T-helper 2 cell treated with Interferon-gamma antibody and Interleukin-4, amounts not matched to agents 5 μg/mL and 100 μg/mL, for 36 hours (primary cell): ENCODE measurements around the gene GGT5.
"Not testable (repeated sequence)": the region's sequence is repeated elsewhere in the genome, so short reads cannot be mapped to it uniquely, and the experiment has no call there.

ENCODE experiments used
- DNase-seq: peaks from one replicate; pipeline ENCODE4 v3.0.0; 2021; ENCODE audit warnings: low spot score
- H3K27ac Mint-ChIP-seq: one replicate; pipeline ENCODE4 v1.8.0; 2021; ENCODE audit warnings: mild to moderate bottlenecking, mixed read lengths
- H3K27me3 Mint-ChIP-seq: one replicate; pipeline ENCODE4 v1.8.0; 2021; ENCODE audit warnings: low read depth, mixed read lengths
- H3K36me3 Mint-ChIP-seq: one replicate; pipeline ENCODE4 v1.8.0; 2021; ENCODE audit warnings: low read depth, mixed read lengths
- H3K4me1 Mint-ChIP-seq: one replicate; pipeline ENCODE4 v1.8.0; 2021; ENCODE audit warnings: low read depth, mixed read lengths
- H3K4me3 Mint-ChIP-seq: one replicate; pipeline ENCODE4 v1.8.0; 2022; ENCODE audit warnings: mild to moderate bottlenecking, moderate library complexity, mixed read lengths
- H3K9me3 Mint-ChIP-seq: one replicate; pipeline ENCODE4 v1.8.0; 2021; ENCODE audit warnings: mixed read lengths

Gene GGT5

GRCh38 chr22:24245030-24245431, at the start of gene GGT5:
GGT5 (minus strand) TSS chr22:24245082; CDS start chr22:24244725, 357 bp downstream.
- H3K36me3 Mint-ChIP-seq, H3K27me3 Mint-ChIP-seq, H3K9me3 Mint-ChIP-seq, DNase-seq: not testable (repeated sequence)
- H3K4me3 Mint-ChIP-seq, result peak within 1 kb of the TSS; percentile 5
- peak within 1 kb of the TSS; percentile 75 for H3K27ac Mint-ChIP-seq
- peaks cover 35% of the 10 kb centered on the region for H3K4me1 Mint-ChIP-seq

GRCh38 chr22:24292202-24292830, 47.4 kb upstream of the GGT5 start:
- H3K9me3 Mint-ChIP-seq, H3K27me3 Mint-ChIP-seq, H3K4me3 Mint-ChIP-seq, H3K36me3 Mint-ChIP-seq, DNase-seq, H3K27ac Mint-ChIP-seq: not testable (repeated sequence)
- H3K4me1 Mint-ChIP-seq, result peaks cover 10% of the 10 kb centered on the region

GRCh38 chr22:24291515-24292201, 46.8 kb upstream of the GGT5 start:
- no peak overlapping the region for H3K27ac Mint-ChIP-seq

GRCh38 chr22:24290459-24290858, 45.6 kb upstream of the GGT5 start:
- H3K4me1 Mint-ChIP-seq, result peaks cover 14% of the 10 kb centered on the region
- no peak for DNase-seq
- no peaks in the 10 kb centered on the region for H3K9me3 Mint-ChIP-seq
- no peak overlapping the region for H3K4me3 Mint-ChIP-seq
- no peaks in the 10 kb centered on the region for H3K27me3 Mint-ChIP-seq
- peaks cover 7% of the 10 kb centered on the region for H3K36me3 Mint-ChIP-seq
- no peak overlapping the region for H3K27ac Mint-ChIP-seq

More at GRCh38 chr22:24291515-24292201, 46.8 kb upstream of the GGT5 start:
- no peak overlapping the region for H3K4me3 Mint-ChIP-seq
- H3K9me3 Mint-ChIP-seq, result no peaks in the 10 kb centered on the region
- H3K36me3 Mint-ChIP-seq, result peaks cover 7% of the 10 kb centered on the region
- no peaks in the 10 kb centered on the region for H3K27me3 Mint-ChIP-seq
- peaks cover 10% of the 10 kb centered on the region for H3K4me1 Mint-ChIP-seq
- no peak for DNase-seq

GRCh38 chr22:24289741-24290163, 44.9 kb upstream of the GGT5 start:
- H3K9me3 Mint-ChIP-seq, result no peaks in the 10 kb centered on the region
- no peaks in the 10 kb centered on the region for H3K27me3 Mint-ChIP-seq
- no peak overlapping the region for H3K27ac Mint-ChIP-seq
- no peak for DNase-seq
- peaks cover 8% of the 10 kb centered on the region for H3K36me3 Mint-ChIP-seq
- H3K4me3 Mint-ChIP-seq, result no peak overlapping the region
- H3K4me1 Mint-ChIP-seq, result peaks cover 21% of the 10 kb centered on the region

- no peak for DNase-seq
- Mint-ChIP-seq H3K27me3 (no peaks in the 10 kb centered on the region), H3K4me3 (no peak overlapping the region), H3K27ac (no peak overlapping the region), H3K4me1 (peaks cover 24% of the 10 kb centered on the region), H3K9me3 (no peaks in the 10 kb centered on the region), H3K36me3 (peaks cover 8% of the 10 kb centered on the region)
Measured at GRCh38 chr22:24289114-24289513, 44.2 kb upstream of the GGT5 start.

- not testable (repeated sequence) for H3K27ac Mint-ChIP-seq, DNase-seq, H3K4me3 Mint-ChIP-seq, H3K27me3 Mint-ChIP-seq, H3K9me3 Mint-ChIP-seq
- peaks cover 11% of the 10 kb centered on the region for H3K36me3 Mint-ChIP-seq
- H3K4me1 Mint-ChIP-seq, result peaks cover 28% of the 10 kb centered on the region
Measured at GRCh38 chr22:24287801-24288200, 42.9 kb upstream of the GGT5 start.

GRCh38 chr22:24287212-24287611, 42.3 kb upstream of the GGT5 start:
- not testable (repeated sequence) for H3K27me3 Mint-ChIP-seq, H3K9me3 Mint-ChIP-seq, H3K27ac Mint-ChIP-seq, H3K4me3 Mint-ChIP-seq, DNase-seq
- Mint-ChIP-seq H3K36me3 (peaks cover 14% of the 10 kb centered on the region), H3K4me1 (peaks cover 31% of the 10 kb centered on the region)

- Mint-ChIP-seq H3K4me3 (peak overlapping the region; percentile 23), H3K27ac (peak overlapping the region; percentile 45), H3K4me1 (peaks cover 32% of the 10 kb centered on the region), H3K36me3 (peaks cover 18% of the 10 kb centered on the region), H3K27me3 (peaks cover 11% of the 10 kb centered on the region), H3K9me3 (no peaks in the 10 kb centered on the region)
- DNase-seq, result no peak
Measured at GRCh38 chr22:24285245-24285644, 40.4 kb upstream of the GGT5 start.

GRCh38 chr22:24284747-24285203, 39.9 kb upstream of the GGT5 start:
- peak overlapping the region; percentile 45 for H3K27ac Mint-ChIP-seq
- no peaks in the 10 kb centered on the region for H3K9me3 Mint-ChIP-seq
- H3K4me1 Mint-ChIP-seq, result peaks cover 30% of the 10 kb centered on the region
- H3K36me3 Mint-ChIP-seq, result peaks cover 19% of the 10 kb centered on the region
- peak overlapping the region; percentile 23 for H3K4me3 Mint-ChIP-seq
- DNase-seq, result no peak
- H3K27me3 Mint-ChIP-seq, result peaks cover 11% of the 10 kb centered on the region

GRCh38 chr22:24282401-24282800, 37.5 kb upstream of the GGT5 start:
- peaks cover 28% of the 10 kb centered on the region for H3K4me1 Mint-ChIP-seq
- H3K27ac Mint-ChIP-seq, result no peak overlapping the region
- no peak for DNase-seq
- H3K27me3 Mint-ChIP-seq, result peaks cover 11% of the 10 kb centered on the region
- no peak overlapping the region for H3K4me3 Mint-ChIP-seq
- peaks cover 20% of the 10 kb centered on the region for H3K36me3 Mint-ChIP-seq
- no peaks in the 10 kb centered on the region for H3K9me3 Mint-ChIP-seq

- not testable (repeated sequence) for H3K4me3 Mint-ChIP-seq, H3K9me3 Mint-ChIP-seq
- H3K4me1 Mint-ChIP-seq, result peaks cover 23% of the 10 kb centered on the region
Measured at GRCh38 chr22:24280363-24280762, 35.5 kb upstream of the GGT5 start.

GRCh38 chr22:24274696-24275405, 30.0 kb upstream of the GGT5 start:
- H3K27ac Mint-ChIP-seq, DNase-seq, H3K4me3 Mint-ChIP-seq, H3K9me3 Mint-ChIP-seq, H3K27me3 Mint-ChIP-seq: not testable (repeated sequence)
- peaks cover 17% of the 10 kb centered on the region for H3K4me1 Mint-ChIP-seq
- peaks cover 15% of the 10 kb centered on the region for H3K36me3 Mint-ChIP-seq

More at GRCh38 chr22:24280363-24280762, 35.5 kb upstream of the GGT5 start:
- not testable (repeated sequence) for H3K27ac Mint-ChIP-seq, DNase-seq
- Mint-ChIP-seq H3K36me3 (peaks cover 23% of the 10 kb centered on the region), H3K27me3 (peaks cover 11% of the 10 kb centered on the region)

GRCh38 chr22:24273906-24274305, 29.0 kb upstream of the GGT5 start:
- H3K4me3 Mint-ChIP-seq, DNase-seq, H3K27ac Mint-ChIP-seq, H3K9me3 Mint-ChIP-seq, H3K27me3 Mint-ChIP-seq: not testable (repeated sequence)
- peaks cover 13% of the 10 kb centered on the region for H3K36me3 Mint-ChIP-seq
- H3K4me1 Mint-ChIP-seq, result peaks cover 16% of the 10 kb centered on the region
